ENCODE results near the gene MACROH2A1.

- no peak for TF ChIP-seq ZKSCAN8 (CRISPR knock-in tag; IDR thresholded peaks at IDR 0.05)
- TF ChIP-seq, protein P1, sequence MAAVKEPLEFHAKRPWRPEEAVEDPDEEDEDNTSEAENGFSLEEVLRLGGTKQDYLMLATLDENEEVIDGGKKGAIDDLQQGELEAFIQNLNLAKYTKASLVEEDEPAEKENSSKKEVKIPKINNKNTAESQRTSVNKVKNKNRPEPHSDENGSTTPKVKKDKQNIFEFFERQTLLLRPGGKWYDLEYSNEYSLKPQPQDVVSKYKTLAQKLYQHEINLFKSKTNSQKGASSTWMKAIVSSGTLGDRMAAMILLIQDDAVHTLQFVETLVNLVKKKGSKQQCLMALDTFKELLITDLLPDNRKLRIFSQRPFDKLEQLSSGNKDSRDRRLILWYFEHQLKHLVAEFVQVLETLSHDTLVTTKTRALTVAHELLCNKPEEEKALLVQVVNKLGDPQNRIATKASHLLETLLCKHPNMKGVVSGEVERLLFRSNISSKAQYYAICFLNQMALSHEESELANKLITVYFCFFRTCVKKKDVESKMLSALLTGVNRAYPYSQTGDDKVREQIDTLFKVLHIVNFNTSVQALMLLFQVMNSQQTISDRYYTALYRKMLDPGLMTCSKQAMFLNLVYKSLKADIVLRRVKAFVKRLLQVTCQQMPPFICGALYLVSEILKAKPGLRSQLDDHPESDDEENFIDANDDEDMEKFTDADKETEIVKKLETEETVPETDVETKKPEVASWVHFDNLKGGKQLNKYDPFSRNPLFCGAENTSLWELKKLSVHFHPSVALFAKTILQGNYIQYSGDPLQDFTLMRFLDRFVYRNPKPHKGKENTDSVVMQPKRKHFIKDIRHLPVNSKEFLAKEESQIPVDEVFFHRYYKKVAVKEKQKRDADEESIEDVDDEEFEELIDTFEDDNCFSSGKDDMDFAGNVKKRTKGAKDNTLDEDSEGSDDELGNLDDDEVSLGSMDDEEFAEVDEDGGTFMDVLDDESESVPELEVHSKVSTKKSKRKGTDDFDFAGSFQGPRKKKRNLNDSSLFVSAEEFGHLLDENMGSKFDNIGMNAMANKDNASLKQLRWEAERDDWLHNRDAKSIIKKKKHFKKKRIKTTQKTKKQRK (IDR thresholded peaks at IDR 0.05; ENCODE audit: borderline replicate concordance, low read depth, low read length): no peak
- TF ChIP-seq, protein P2, sequence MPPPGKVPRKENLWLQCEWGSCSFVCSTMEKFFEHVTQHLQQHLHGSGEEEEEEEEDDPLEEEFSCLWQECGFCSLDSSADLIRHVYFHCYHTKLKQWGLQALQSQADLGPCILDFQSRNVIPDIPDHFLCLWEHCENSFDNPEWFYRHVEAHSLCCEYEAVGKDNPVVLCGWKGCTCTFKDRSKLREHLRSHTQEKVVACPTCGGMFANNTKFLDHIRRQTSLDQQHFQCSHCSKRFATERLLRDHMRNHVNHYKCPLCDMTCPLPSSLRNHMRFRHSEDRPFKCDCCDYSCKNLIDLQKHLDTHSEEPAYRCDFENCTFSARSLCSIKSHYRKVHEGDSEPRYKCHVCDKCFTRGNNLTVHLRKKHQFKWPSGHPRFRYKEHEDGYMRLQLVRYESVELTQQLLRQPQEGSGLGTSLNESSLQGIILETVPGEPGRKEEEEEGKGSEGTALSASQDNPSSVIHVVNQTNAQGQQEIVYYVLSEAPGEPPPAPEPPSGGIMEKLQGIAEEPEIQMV (tag; conservative IDR thresholded peaks at IDR 0.05; ENCODE audit: low read depth): no peak
- no peak for TF ChIP-seq REST (IDR thresholded peaks at IDR 0.05; ENCODE audit: borderline replicate concordance)
- no peak for TF ChIP-seq REST (CRISPR knock-in tag; IDR thresholded peaks at IDR 0.05; ENCODE audit: low read depth)
- TF ChIP-seq KDM1A (IDR thresholded peaks at IDR 0.05): no peak
- TF ChIP-seq, protein P3, sequence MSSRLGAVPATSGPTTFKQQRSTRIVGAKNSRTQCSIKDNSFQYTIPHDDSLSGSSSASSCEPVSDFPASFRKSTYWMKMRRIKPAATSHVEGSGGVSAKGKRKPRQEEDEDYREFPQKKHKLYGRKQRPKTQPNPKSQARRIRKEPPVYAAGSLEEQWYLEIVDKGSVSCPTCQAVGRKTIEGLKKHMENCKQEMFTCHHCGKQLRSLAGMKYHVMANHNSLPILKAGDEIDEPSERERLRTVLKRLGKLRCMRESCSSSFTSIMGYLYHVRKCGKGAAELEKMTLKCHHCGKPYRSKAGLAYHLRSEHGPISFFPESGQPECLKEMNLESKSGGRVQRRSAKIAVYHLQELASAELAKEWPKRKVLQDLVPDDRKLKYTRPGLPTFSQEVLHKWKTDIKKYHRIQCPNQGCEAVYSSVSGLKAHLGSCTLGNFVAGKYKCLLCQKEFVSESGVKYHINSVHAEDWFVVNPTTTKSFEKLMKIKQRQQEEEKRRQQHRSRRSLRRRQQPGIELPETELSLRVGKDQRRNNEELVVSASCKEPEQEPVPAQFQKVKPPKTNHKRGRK (tag; IDR thresholded peaks at IDR 0.05): no peak
- TF ChIP-seq JUND (IDR thresholded peaks at IDR 0.05; ENCODE audit: borderline replicate concordance, low read depth, low read length): no peak
- TF ChIP-seq JUND (tag; IDR thresholded peaks at IDR 0.05; ENCODE audit: borderline replicate concordance, low read depth, low read length): no peak
- no peak for TF ChIP-seq RBM39 (optimal IDR thresholded peaks at IDR 0.05; ENCODE audit: low read depth, low read length)
- no peak for TF ChIP-seq HMGXB4 (CRISPR knock-in tag; IDR thresholded peaks at IDR 0.05)
- TF ChIP-seq POLR3A (IDR thresholded peaks at IDR 0.05; ENCODE audit: borderline replicate concordance, extremely low read depth, insufficient read depth, insufficient read length): no peak
- TF ChIP-seq ATF1 (CRISPR knock-in tag; IDR thresholded peaks at IDR 0.05): no peak
- no peak for TF ChIP-seq ATF1 (tag; IDR thresholded peaks at IDR 0.05)
- no peak for TF ChIP-seq BHLHE40 (IDR thresholded peaks at IDR 0.05; ENCODE audit: low read length)
Measured at GRCh38 chr5:135436951-135437418, 38.0 kb upstream of the MACROH2A1 start.

Measured in K562 (cell line).